Ovary (tissue), 3 donors: ENCODE measurements around the gene HEPHL1.

Source experiments
- EP300 ChIP-seq: sonication (generic); formaldehyde crosslinking; IDR thresholded peaks from one replicate; pipeline ENCODE4 v1.6.1; 2017; ENCODE audit warnings: antibody characterized with exemption
- POLR2A ChIP-seq: fragments of 450-650 bp; IDR thresholded peaks from one replicate; pipeline ENCODE4 v1.6.1; 2017; ENCODE audit warnings: antibody characterized with exemption, mild to moderate bottlenecking, moderate library complexity
- TF ChIP-seq, protein P1 (sequence below), 3 donors: fragments of 450-650 bp in 2 of 3; fragments of 200-600 bp in 1 of 3; IDR thresholded peaks; one replicate each; pipeline versions ENCODE4 v1.5.1 to v1.8.0; 2016 to 2022; ENCODE audit warnings: antibody characterized with exemption in 3 of 3, mild to moderate bottlenecking in 1 of 3
- donor health status: DM: no; HTN: no; CAD: no.

DNA sequence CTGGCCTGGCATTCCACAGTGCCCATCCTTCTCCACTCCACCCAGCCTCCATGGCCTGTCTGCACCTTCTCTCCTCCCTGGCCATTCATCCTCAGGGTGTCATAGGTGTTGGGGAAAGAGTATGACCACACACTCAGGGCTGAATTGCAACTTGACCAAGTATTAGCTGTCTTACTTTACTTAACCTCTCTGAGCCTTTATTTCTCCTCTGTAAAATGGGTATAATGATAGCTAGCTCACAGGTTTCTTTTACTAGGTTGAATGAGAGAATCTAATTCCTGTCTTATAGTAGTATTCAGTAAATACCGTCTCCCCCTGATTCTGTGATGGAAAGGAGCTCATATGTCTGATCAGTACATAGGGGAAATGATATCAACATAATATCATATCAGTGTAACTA lies 123.5 kb downstream of the HEPHL1 start:
- TF ChIP-seq, protein P1, sequence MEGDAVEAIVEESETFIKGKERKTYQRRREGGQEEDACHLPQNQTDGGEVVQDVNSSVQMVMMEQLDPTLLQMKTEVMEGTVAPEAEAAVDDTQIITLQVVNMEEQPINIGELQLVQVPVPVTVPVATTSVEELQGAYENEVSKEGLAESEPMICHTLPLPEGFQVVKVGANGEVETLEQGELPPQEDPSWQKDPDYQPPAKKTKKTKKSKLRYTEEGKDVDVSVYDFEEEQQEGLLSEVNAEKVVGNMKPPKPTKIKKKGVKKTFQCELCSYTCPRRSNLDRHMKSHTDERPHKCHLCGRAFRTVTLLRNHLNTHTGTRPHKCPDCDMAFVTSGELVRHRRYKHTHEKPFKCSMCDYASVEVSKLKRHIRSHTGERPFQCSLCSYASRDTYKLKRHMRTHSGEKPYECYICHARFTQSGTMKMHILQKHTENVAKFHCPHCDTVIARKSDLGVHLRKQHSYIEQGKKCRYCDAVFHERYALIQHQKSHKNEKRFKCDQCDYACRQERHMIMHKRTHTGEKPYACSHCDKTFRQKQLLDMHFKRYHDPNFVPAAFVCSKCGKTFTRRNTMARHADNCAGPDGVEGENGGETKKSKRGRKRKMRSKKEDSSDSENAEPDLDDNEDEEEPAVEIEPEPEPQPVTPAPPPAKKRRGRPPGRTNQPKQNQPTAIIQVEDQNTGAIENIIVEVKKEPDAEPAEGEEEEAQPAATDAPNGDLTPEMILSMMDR (IDR thresholded peaks at IDR 0.05), result no peak
- TF ChIP-seq EP300 (no peak), POLR2A (no peak)
